RWPE2 (cell line): ENCODE data around the gene GALNT17.

Source experiments
- ATAC-seq: fragments of 200-7000 bp; cut with Tn5 transposase; 3 replicates; pipeline ENCODE4 v1.9.1; 2021; ENCODE audit warnings: low read depth
- DNase-seq: peaks from one replicate; pipeline ENCODE4 v3.0.0-alpha.2; 2020; ENCODE audit warnings: low spot score
- H3K27ac ChIP-seq: fragments of 450-650 bp; 2 replicates; pipeline ENCODE4 v1.5.1; 2017; ENCODE audit warnings: mild to moderate bottlenecking; ENCODE audit not compliant: poor library complexity, severe bottlenecking
- H3K27me3 ChIP-seq: fragments of 250-450 bp; sonication (Bioruptor Pico); 2 replicates; pipeline ENCODE4 v1.5.1; 2021; ENCODE audit warnings: mild to moderate bottlenecking, moderate library complexity; ENCODE audit not compliant: insufficient read depth, poor library complexity, severe bottlenecking
- H3K36me3 ChIP-seq: fragments of 250-450 bp; sonication (Bioruptor Pico); 2 replicates; pipeline ENCODE4 v1.5.1; 2020; ENCODE audit warnings: low read depth, mild to moderate bottlenecking, moderate library complexity
- H3K4me1 ChIP-seq: fragments of 250-450 bp; sonication (Bioruptor Pico); 2 replicates; pipeline ENCODE4 v1.5.1; 2021; ENCODE audit warnings: mild to moderate bottlenecking, moderate library complexity; ENCODE audit not compliant: insufficient read depth, poor library complexity, severe bottlenecking
- H3K4me3 ChIP-seq: fragments of 250-450 bp; sonication (Bioruptor Pico); 2 replicates; pipeline ENCODE4 v1.5.1; 2021; ENCODE audit warnings: mild to moderate bottlenecking, moderate library complexity; ENCODE audit not compliant: severe bottlenecking
- H3K9me3 ChIP-seq: fragments of 250-450 bp; sonication (Bioruptor Pico); 2 replicates; pipeline ENCODE4 v1.5.1; 2021; ENCODE audit warnings: mild to moderate bottlenecking, moderate library complexity; ENCODE audit not compliant: severe bottlenecking
- TF ChIP-seq, protein P1 (sequence below): fragments of 450-650 bp; IDR thresholded peaks from one replicate; pipeline ENCODE4 v1.5.1; 2017; ENCODE audit warnings: mild to moderate bottlenecking, moderate library complexity; ENCODE audit not compliant: poor library complexity, severe bottlenecking

Gene GALNT17

DNA sequence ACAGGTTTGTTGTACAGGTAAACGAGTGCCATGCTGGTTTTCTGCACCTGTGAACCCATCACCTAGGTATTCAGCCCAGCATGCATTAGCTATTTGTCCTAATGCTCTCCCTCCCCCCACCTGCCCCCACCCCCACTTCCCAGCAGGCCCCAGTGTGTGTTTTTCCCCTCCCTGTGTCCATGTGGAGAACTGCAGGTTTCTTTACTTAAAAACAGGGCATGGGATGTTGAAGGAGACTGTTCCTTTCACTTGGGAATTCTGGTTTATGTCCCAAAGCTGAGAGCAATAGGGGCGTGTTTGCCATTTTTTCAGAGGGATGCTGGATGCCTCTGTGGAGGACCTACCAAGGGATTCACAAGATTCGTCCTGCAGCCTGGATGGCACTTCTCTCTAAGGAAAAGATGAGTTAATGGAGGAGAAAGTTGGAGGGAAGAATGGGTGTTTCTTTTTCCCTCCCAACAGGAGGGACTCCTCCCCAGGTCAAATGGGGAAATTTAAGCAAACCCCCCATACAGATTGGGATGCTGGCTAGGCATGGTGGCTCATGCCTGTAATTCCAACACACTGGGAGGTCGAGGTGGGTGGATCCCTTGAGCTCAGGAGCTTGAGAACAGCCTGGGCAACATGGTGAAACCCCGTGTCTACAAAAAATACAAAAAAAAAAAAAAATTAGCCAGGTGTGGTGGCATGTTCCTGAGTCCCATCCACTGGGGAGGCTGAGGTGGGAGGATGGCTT, 136.0 kb downstream of the GALNT17 start:
- no peaks in the 10 kb centered on the region for H3K4me1 ChIP-seq
- H3K4me3 ChIP-seq = no peak overlapping the region
- TF ChIP-seq, protein P1, sequence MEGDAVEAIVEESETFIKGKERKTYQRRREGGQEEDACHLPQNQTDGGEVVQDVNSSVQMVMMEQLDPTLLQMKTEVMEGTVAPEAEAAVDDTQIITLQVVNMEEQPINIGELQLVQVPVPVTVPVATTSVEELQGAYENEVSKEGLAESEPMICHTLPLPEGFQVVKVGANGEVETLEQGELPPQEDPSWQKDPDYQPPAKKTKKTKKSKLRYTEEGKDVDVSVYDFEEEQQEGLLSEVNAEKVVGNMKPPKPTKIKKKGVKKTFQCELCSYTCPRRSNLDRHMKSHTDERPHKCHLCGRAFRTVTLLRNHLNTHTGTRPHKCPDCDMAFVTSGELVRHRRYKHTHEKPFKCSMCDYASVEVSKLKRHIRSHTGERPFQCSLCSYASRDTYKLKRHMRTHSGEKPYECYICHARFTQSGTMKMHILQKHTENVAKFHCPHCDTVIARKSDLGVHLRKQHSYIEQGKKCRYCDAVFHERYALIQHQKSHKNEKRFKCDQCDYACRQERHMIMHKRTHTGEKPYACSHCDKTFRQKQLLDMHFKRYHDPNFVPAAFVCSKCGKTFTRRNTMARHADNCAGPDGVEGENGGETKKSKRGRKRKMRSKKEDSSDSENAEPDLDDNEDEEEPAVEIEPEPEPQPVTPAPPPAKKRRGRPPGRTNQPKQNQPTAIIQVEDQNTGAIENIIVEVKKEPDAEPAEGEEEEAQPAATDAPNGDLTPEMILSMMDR = no peak
- DNase-seq = no peak
- H3K27ac ChIP-seq = no peak overlapping the region
- H3K9me3 ChIP-seq = no peaks in the 10 kb centered on the region
- no peaks in the 10 kb centered on the region for H3K27me3 ChIP-seq
- ATAC-seq = no peak
- no peaks in the 10 kb centered on the region for H3K36me3 ChIP-seq

DNA sequence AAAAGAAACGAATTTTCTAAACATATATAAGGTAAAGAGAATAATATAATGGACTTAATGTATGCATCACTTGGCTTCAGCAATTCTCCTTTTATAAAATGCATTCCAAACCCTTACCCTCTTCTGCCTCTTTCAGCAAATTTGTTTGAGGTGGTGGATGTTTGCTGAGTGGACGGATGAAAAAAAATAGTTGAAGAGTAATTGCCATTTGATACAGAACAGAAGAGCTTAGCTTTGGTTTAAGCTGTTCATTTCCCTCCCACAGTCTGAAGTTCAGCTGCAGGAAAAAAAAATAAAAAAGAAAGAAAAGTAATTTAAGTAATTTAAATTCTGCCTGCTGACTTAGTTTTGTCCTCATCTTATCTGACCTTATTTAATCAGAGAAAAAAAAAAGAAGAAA, 138.6 kb downstream of the GALNT17 start:
- Histone ChIP-seq H3K4me1 (no peaks in the 10 kb centered on the region), H3K9me3 (no peaks in the 10 kb centered on the region), H3K4me3 (no peak overlapping the region), H3K27me3 (no peaks in the 10 kb centered on the region), H3K27ac (no peak overlapping the region), H3K36me3 (no peaks in the 10 kb centered on the region)
- TF ChIP-seq, protein P1 = no peak
- ATAC-seq = no peak
- DNase-seq = no peak

DNA sequence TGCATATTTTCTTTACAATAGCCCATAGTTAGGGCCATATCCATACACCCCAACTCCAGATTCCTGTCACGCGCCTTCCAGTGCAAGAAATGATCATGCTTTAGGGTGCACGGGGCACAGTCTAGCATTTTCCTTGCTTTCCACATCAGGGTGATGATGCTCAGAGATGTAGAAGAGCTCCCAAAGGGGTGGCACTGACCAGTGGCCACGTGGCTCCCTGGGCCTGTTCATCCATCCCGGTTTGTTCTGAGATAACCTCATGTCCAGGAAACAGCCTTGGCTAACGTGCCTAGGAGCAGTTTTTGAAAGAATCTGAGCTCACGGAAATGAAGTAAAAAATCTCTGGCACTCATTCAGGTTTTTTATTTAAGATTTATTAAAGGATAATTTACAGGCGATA, 139.3 kb downstream of the GALNT17 start:
- H3K4me1 ChIP-seq = no peaks in the 10 kb centered on the region
- DNase-seq (no peak), ATAC-seq (no peak)
- TF ChIP-seq, protein P1 = no peak
- H3K4me3 ChIP-seq = no peak overlapping the region
- H3K9me3 ChIP-seq = no peaks in the 10 kb centered on the region
- no peaks in the 10 kb centered on the region for H3K27me3 ChIP-seq
- no peak overlapping the region for H3K27ac ChIP-seq
- H3K36me3 ChIP-seq = no peaks in the 10 kb centered on the region

DNA sequence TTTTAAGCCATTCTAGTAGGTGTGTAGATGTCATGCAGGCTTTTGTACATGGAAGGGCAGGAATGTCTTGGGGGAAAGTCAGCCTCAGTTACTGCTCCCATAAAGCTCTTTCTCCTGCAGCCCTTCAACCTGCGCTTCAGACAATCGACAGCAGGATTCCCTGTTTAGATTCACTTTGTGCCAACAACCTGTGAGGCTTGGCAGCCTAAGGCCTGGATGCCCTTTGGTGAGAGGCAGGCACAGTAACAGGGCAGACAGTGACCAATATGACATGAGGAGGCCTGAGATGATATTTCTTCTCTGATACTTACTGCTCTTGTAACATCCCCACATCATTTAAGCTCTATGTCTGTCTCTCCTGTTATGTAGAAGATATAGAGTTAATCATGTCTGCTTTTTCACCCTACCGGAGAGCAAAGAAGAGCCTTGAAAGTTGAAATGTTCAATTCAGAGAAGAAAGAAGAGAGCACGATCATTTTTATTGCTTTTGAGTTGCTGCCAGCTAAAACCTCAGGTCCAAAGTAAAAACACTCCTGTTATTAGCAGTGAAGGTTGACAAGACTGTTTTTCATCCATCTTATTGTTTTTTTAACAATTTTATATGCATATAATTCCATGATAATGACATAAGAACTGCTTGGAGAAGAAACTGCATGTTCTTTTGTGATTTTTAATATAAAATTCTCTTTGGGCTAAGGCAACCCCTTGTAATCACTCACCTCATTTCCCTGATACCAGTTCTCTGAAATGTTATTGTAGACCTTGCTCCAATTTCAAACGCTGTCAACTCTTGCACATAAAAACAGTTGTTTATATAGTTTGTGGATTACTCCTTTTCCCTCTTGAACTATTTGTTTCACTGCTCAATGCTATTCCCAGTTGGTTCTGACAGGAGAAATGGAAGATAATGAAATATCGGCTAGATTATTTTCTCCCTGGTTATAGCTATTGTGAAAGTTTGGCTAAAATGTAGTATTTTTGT, 140.9 kb downstream of the GALNT17 start:
- H3K4me3 ChIP-seq = no peak overlapping the region

More for the DNA sequence above, 140.9 kb downstream of the GALNT17 start:
- ATAC-seq (no peak), DNase-seq (no peak)
- no peaks in the 10 kb centered on the region for H3K4me1 ChIP-seq
- no peaks in the 10 kb centered on the region for H3K36me3 ChIP-seq
- no peaks in the 10 kb centered on the region for H3K27me3 ChIP-seq
- TF ChIP-seq, protein P1 = no peak
- no peaks in the 10 kb centered on the region for H3K9me3 ChIP-seq
- H3K27ac ChIP-seq = no peak overlapping the region
